ENCODE measurements around the gene DNAJB4.
"Not testable (repeated sequence)": the region's sequence is repeated elsewhere in the genome, so short reads cannot be mapped to it uniquely, and the experiment has no call there.

Gene DNAJB4

DNA sequence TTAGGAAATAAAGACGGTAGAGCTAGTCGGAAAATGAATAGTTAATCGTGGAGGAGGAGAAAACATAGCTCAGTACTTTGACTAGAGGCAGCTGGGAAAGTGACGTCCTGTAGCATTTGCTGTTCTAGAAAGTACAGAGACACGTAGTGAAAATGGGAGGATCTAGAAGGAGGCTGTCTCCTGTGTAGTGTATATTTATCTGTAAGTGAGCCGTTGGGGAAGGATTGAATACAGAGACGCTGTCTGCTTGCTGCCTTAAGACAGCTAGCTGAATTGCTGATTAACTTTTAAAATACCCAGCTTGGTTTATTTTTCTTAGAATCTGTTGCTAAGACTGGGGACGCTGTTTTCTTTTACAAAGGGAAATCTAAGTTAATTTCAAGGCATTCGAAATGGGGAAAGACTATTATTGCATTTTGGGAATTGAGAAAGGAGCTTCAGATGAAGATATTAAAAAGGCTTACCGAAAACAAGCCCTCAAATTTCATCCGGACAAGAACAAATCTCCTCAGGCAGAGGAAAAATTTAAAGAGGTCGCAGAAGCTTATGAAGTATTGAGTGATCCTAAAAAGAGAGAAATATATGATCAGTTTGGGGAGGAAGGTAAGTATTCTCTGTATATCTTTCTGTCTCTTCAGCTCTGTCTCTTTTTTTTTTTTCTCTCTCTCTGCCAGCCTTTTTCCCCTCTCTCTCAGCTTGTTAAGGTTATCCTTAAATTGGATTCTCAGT is at the start of gene DNAJB4:
Gene DNAJB4 (plus strand): TSS at position 221 of the 729 bp plus-strand sequence. CDS start 172 bp downstream, at position 393.
- peak; percentile 98 for FAIRE-seq

DNA sequence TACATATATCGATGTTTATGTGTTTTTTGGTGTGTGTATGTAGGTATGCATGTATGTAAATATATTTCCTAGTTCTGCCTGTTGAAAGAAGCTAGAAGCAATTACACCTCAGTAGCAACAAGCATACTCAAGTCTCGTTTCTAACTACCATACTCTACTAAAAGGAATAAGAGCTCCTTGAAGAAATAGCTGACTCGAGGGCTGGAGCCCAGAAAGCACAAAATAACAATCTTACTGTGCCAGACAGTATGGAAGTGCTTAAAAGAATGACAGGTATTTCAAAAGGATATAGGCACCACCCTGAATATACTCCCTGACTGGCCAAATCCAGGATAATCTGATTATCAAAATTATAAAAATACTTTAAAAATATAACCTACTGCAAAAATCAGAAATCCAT is 49.0 kb upstream of the DNAJB4 start:
- no peak for FAIRE-seq

DNA sequence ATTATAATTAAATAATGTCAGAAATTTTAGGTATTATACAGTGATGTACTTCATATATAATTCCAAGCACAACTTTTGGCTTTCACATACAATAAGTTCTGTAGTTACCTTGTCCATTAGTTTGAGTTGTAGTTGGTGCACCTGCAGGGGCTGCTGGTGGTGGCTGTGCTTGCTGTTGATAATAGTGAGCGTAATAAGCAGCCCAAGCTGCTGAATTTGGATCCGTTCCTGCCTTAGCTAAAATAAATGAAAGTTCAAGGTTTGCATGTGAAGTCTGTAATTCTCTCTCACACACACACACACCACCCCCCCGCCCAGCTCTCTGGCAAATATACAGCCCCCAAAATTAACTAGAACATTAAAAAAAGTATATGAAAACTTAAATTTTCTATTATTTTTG is 48.3 kb upstream of the DNAJB4 start:
- no peak for FAIRE-seq

DNA sequence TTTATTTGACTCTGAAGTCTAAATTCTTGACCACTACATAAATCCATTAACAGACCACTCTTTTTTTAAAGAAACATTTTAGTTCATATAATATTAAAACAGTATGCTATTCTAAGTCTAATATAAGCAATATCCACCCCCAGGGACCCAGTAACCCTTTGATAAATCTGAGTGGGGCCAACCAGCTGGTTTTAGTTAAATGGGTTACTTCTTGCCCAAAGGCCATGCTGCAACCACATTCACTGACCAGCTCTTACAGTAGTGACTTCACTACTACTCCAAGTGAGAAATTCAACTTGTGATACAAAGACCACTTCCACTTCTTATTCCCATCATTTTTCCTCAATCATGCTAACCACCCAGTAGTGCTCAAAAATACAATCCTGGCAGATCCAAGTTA is 46.3 kb upstream of the DNAJB4 start:
- no peak for FAIRE-seq

DNA sequence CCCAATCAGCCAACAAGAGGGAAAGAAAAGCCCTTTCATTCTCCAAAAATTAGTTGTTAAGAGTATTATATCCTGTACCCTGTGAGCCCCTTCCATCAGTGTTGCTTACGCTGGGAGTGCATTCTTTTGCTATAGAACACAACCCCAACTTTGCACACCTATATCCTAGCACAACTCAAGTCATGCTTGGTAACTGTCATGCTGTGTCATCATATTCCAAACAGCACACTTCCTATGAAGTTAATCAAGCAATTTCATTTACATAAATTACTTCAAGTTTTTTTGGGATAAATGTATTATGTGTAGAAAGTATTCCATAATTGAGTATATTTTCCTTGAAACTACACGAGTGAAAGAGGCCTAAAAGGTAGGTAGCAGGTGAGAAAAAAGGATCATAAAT is 45.9 kb upstream of the DNAJB4 start:
- no peak for FAIRE-seq

DNA sequence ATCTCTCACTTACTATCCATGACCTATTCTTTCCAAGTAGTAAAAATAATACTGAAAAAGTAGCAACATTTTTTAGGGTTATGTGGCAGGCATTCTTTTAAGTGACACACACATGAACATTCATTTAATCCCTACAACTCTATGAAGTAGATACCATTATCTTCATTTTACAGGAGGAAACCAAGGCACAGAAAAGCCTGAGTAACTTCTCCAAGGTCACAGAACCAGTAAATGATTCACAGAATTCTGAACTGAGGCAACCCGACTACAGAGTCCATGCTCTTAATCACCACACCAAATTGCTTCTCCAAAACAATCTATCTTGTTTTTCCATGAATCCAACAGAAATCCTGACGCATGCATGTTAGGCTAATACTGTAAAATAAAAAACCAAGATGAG is 43.3 kb upstream of the DNAJB4 start:
- FAIRE-seq, result no peak

DNA sequence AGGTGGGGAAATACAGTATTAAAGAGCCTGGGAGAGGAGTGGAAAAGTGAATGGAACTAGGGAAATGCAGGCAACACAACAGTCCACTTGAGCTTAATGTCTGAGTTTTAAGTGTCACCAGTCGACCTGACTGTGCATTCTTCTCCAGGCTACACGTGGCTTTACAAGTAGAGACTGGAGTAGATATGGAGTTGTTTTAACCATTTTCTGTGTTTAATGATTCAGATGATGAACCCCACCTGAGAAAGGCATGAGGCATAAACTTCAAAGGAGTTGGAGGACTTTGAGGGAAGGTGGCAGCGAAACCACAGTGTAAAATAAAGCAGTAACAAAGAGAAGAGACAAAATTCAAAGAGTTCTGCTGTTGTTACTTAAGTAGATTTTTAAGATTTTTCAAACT is 38.4 kb upstream of the DNAJB4 start:
- FAIRE-seq, result no peak

DNA sequence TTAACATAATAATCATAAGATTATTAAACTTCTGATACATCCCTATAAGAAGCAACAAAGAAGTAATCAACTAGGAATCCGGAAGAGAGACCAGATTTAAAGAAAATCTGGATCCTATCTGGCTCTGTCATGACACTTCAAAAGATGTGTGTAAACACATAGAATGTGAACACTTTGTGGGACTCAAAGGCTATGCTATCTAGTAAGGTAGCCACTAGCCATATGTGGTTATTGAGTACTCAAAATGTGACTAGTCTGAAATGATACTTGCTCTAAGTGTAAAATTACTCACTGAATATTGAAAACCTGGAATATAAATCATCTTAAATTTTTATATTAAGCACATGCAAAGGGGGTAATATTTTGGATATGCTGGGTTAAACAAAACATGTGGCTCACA is 34.5 kb upstream of the DNAJB4 start:
- FAIRE-seq, result no peak

DNA sequence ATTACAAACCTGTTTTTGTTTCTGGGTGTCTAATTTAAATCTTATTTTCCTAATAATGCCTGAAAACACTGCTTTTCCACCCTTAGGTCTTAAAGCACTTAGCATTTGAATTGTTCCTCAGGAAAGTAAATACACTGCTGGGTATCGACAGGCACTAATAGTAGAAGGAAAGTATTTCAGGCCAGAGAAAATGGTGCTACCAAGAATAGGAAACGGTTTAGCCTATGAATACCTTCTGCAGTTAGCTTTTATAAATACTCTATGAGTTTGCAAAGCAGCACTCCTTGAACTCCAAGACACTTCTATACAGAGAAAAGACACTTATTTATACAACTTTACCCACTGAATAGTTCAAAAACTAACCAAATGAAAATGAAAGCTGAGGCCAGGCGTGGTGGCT is 32.7 kb upstream of the DNAJB4 start:
- FAIRE-seq, result no peak

DNA sequence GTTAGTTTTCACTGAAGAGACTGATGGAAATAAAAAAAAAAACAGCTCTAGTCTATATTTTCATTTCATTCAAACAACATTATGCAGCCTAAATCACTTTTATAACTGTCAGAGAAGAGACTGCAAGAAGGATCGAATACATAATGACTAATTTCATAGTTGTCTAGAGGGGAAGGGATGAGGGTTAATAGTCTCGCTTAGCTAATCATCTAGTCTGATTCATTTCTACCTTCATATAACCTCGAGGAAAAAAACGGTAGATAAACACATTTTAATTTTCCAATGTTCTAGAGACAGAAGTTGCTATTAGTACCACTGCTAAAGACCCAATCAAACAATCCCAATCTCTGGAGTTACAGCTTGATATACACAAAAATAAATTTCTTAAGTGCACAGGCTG is 29.4 kb upstream of the DNAJB4 start:
- no peak for FAIRE-seq

DNA sequence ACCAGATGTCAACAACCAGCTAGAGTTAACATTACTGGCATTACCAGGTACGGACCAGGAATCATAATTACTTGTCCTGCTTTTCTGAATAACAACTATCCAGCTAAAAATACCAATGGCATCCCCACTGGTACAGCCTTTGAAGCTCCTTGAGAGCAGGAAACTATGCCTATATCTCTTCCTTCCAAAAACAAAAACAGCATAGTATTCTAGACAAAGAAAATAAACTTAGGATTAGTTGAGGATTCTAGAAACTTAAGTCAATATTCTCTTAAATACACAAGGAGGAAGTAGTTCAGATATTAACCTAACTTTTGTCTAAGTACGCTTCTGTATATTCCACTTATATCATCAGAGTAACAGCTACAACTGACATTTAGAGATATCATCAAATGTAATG is 28.8 kb upstream of the DNAJB4 start:
- no peak for FAIRE-seq

DNA sequence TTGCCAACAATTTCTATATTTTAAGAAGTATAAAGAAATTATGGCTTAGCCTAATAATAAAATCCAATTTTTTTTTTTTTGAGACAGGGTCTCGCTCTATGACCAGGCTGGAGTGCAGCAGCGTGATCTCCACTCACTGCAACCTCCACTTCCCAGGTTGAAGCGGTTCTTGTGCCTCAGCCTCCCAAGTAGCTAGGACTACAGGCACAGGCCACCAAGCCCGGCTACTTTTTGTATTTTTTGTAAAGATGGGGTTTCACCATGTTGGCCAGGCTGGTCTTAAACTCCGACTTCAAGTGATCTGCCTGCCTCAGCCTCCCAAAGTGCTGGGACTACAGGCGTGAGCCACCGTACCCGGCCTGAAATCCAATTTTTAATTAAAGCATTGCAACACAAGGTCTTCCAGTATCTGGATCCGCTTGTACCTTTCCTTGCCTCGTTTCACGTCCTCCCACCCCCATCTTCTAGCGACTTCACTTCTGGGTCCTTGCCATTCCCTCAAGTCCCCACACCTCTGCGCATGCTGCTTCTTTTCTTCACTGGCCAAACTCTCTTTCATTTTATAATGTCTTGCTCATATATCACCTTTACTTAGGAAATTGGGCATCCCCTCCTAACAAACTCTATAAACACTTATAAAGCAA is 28.2 kb upstream of the DNAJB4 start:
- no peak for FAIRE-seq

DNA sequence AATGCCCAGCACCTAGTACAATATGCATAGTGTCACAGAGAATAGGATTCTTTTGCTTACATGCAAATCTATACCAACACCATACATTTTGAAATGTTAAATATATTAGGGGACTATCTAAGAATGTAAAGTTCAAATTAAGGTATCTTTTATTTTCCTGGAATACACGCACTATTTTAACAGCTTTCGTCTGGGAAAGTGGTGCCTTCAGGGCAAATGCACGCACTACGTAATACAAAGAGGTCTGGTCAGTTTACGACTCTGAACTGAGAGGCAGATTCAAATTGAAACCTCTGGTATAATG is 26.8 kb upstream of the DNAJB4 start:
- FAIRE-seq, result no peak

DNA sequence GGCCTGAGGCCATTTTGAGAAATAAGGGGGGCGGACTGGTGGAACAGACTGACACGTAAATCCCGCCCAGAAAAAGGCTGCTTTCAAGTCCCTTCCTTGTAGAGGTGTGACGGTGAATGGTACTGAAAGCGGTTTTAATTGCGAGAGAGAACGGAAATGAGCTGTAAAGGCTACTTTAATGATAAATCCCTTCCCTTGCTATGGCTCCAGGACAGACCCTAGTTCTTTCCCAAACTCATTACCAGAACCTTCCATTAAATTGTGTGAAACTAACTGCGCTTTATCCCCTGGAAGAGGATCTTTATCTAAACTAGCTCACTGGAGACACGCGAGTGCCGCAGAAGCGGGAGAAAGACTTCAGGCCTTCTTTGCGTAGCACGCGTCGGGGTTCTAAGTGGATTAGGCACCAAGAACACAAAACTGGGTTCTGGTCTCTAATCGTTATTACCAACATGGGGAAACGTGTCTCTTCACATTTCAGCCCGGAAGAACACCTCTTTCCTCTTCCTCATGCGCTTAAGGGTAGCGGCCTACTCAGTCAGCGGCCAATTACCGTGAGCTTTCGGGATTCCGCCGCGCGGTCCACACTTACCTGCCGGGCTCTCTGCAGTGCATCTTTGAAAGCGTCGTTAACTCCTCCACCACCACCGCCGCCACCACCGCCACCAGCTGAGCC is 26.3 kb upstream of the DNAJB4 start:
- peak; percentile 56 for FAIRE-seq

DNA sequence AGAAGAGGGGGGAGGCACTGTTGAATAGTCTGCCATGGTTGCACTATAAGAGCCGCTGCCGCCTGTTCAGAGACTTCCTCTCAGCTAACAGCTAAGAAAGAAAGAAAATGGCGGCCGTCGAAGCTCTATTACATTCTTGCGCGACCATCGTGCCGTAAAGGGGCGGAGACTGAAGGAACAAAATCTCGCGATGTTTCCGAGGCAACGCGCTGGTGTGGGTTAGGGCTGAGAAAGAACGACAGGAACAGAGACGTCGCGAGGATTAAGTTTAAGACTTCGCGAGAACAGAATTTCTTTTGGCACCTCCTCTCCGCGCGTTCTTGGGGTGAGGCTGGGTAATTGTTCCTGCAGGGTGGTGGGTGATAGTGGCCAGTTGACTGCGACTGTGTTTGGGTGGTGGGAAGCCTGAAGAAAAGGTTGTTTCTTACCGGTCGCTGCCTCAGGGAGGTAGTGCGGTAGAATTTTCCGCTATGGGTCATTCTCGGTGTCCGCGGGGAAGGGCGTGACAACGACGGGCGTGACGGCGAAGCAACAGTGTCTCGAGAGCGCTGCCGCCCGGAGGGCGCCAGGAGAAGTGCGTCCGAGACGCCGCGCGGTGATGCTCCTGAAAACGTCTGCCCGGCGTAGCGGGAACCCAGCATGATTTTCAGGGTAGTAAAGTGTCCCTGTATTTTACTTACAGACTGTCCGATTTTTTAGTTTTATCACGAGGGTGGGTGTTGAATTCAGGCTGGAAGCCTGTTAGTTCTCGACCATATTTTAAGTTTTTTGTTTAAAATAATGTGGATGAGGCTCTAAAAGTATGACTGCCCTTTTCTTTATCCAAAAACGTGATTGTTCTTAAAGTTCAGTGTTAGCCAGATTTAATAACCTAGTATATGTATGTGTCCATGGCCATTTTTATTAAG is 25.5 kb upstream of the DNAJB4 start, which contains the start of gene FUBP1:
Gene FUBP1 (minus strand): TSS at position 104 of the 908 bp plus-strand sequence. CDS start 68 bp downstream, at position 36.
- FAIRE-seq, result peak; percentile 97

DNA sequence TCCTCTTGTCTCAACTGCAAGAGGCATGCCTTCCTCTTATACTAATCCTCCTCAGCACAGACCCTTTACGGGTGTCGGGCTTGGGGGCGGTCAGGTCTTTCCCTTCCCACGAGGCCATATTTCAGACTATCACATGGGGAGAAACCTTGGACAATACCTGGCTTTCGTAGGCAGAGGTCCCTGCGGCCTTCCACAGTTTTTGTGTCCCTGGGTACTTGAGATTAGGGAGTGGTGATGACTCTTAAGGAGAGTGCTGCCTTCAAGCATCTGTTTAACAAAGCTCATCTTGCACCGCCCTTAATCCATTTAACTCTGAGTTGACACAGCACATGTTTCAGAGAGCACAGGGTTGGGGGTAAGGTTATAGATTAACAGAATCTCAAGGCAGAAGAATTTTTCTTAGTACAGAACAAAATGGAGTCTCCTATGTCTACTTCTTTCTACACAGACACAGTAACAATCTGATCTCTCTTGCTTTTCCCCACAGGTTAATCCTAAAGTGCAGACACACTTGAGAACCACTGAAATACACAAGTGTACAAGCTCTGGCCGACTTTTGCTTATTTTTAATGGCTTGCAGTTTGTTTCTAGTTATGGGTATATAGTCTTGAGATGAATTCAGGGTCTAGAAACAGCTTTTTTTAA is 21.3 kb upstream of the DNAJB4 start:
- FAIRE-seq, result not testable (repeated sequence)

DNA sequence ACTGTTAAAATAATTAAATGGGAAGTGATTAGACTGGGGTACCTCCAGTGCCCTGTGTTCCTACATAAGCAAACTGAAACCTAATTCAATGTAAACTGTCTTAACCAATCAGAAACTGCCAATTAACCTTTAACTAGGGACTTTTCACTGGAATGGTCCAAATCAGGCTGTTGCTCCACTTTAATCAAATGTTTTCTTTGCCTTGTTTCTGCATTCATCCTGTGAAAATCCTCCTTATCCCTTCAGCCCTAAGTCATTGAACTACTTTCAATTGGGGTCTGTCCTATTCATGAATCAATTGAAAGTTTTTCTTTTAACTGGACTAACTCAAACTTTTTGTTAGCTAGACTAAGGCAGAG is 20.8 kb upstream of the DNAJB4 start:
- no peak for FAIRE-seq

DNA sequence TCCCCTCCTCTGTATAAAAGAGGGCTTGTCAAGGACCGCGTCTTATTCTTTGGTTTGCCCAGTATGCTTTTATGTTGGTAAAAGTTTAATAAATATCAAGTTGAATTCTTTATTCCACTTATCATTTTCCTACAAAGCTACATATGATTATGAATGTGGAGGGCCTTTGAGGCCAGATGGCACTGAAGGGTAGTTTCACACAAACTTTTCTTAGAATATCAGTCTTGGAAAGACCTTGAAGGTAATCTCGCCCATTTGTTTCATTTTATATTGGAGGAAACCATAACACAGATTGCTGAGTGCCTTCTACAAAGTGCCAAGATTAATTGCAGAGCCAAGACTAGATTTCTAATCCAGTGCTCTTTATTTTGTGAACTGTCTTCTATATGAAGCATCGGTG is 20.1 kb upstream of the DNAJB4 start:
- FAIRE-seq, result no peak

DNA sequence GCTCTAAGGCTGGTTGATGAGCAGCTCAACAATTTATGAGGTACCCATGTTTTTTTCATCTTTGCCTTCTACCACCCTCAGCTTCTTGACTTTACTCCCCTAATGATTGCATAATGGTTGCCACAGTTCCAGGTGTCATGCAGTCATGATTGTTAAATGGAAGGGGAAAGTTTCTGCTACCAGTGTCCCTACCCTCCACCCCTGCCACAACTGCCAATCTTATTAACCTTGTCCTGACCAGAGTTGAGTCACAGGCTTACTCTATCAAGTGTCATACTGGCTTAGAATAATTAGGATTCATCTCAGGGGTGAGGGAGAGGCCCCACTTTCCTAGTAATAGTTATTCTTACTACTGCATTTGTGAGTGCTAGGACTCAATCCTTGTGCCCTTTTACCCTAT is 17.9 kb upstream of the DNAJB4 start:
- FAIRE-seq, result no peak

DNA sequence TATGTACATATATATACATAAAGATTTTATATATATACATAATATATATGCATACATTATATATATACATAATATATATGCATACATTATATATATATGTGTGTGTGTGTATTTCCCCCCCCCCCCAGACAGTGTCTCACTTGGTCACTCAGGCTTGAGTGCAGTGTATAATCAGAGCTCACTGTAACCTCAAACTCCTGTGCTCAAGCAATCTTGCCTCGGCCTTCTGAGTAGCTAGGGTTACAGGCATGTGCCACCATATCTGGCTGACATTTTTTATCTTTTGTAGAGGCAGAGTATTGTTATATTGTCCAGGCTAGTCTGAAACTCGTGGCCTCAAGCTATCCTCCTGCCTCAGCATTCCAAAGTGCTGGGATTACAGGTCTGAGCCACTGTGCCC is 16.8 kb upstream of the DNAJB4 start:
- FAIRE-seq, result no peak

DNA sequence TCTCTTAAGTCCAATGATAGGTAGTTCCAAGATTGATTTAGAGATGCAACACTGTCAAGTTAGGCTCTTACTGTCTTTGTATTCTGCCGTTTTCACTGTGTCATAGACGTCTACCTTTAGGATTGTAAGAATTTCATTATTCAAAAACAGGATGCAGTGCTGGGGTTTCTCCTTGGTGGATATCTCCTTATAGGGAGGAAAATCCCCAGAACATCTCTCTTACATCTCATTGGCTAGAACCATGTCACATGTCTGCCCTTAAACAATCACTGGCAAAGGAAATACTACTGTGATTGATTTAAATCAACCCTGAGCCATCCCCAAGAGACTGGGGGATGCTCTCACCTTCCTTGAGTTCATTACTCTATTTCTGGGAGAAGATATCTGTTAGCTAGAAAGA is 15.0 kb upstream of the DNAJB4 start:
- FAIRE-seq, result no peak

DNA sequence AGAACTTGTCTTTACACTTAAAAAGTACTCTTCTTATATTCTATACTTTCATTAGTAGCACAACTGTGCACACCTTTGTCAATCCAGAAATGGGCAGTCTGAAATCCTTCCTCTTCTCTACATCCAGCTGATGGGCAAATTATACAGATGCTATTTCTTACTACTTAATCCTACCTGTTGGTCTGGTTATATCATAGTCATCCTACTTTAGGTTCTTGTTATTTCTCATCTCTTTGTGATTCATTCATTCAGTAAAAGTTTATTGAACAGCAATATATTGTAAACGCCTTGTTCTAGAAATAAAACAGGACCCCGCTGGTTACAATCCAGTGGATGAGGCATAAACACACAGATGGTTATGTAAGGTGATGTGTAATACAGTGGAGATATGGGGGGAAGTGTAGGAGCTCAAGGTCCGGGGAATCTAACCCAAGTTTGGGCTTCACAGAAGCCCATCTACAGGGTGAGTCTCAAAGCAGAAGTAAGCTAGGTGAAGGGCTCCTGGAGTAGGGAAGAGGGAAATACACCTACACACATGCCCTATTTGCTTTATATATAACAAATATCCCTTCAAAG is 14.0 kb upstream of the DNAJB4 start:
- no peak for FAIRE-seq

Data from A204.1 (cell line).